ENCODE data around the gene DGLUCY.

DNA sequence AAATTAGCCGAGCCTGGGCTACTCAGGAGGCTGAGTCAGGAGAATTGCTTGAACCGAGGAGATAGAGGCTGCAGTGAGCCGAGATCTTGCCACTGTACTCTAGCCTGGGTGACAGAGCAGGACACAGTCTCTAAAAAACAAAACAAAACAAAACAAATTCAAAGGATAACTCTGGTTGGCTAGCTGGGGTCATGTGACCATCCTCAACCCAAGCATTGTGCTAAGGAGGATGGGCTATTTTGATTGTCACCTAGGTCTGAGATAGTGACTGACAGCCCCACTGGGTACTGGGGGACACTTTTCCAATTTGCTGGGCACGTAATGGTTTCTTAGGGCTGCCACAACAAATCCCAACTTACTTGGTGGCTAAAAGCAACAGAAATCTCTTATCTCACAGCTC is 11.9 kb downstream of the DGLUCY start:
- TF ChIP-seq, protein P1, sequence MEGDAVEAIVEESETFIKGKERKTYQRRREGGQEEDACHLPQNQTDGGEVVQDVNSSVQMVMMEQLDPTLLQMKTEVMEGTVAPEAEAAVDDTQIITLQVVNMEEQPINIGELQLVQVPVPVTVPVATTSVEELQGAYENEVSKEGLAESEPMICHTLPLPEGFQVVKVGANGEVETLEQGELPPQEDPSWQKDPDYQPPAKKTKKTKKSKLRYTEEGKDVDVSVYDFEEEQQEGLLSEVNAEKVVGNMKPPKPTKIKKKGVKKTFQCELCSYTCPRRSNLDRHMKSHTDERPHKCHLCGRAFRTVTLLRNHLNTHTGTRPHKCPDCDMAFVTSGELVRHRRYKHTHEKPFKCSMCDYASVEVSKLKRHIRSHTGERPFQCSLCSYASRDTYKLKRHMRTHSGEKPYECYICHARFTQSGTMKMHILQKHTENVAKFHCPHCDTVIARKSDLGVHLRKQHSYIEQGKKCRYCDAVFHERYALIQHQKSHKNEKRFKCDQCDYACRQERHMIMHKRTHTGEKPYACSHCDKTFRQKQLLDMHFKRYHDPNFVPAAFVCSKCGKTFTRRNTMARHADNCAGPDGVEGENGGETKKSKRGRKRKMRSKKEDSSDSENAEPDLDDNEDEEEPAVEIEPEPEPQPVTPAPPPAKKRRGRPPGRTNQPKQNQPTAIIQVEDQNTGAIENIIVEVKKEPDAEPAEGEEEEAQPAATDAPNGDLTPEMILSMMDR (IDR thresholded peaks at IDR 0.05; ENCODE audit: borderline replicate concordance, extremely low read depth, low read length, poor library complexity, severe bottlenecking) = no peak
- no peak for TF ChIP-seq EZH2 (IDR thresholded peaks at IDR 0.05; ENCODE audit: borderline replicate concordance, low read depth, low read length, severe bottlenecking)

Data from DND-41 (cell line).